Stimulated activated effector memory CD8-positive, alpha-beta T cell treated with anti-CD3 and anti-CD28 coated beads, Interleukin-12 subunit alpha, Interleukin-12 subunit beta, amount 100 ng/mL, for 72 hours (primary cell): ENCODE data around the gene FARS2.

Source experiments
- ATAC-seq: fragments of 150-1000 bp; cut with Tn5 transposase; 2 replicates; pipeline ENCODE4 v1.10.0; 2021
- DNase-seq, 2 donors: peaks; one replicate each; pipeline ENCODE4 v3.0.0; 2021 to 2022; ENCODE audit warnings: low spot score in 2 of 2
- H3K27ac Mint-ChIP-seq: one replicate; pipeline ENCODE4 v1.8.0; 2022; ENCODE audit warnings: mild to moderate bottlenecking, mixed read lengths
- H3K36me3 Mint-ChIP-seq: one replicate; pipeline ENCODE4 v1.8.0; 2022; ENCODE audit warnings: mild to moderate bottlenecking, mixed read lengths
- H3K4me1 Mint-ChIP-seq: one replicate; pipeline ENCODE4 v1.8.0; 2022; ENCODE audit warnings: mixed read lengths
- H3K4me3 Mint-ChIP-seq: one replicate; pipeline ENCODE4 v1.8.0; 2022; ENCODE audit warnings: mild to moderate bottlenecking, mixed read lengths
- H3K9me3 Mint-ChIP-seq: one replicate; pipeline ENCODE4 v1.8.0; 2022; ENCODE audit warnings: mixed read lengths

Gene FARS2

GRCh38 chr6:5626727-5627426 lies 365.6 kb downstream of the FARS2 start:
- DNase-seq (no peak), ATAC-seq (peak; percentile 95)
- Mint-ChIP-seq H3K27ac (no peak overlapping the region), H3K36me3 (no peaks in the 10 kb centered on the region), H3K4me1 (peaks cover 38% of the 10 kb centered on the region), H3K9me3 (no peaks in the 10 kb centered on the region), H3K4me3 (peak overlapping the region; percentile 27)

GRCh38 chr6:5630636-5631035 lies 369.3 kb downstream of the FARS2 start:
- no peak overlapping the region for H3K4me3 Mint-ChIP-seq
- peaks cover 41% of the 10 kb centered on the region for H3K4me1 Mint-ChIP-seq
- DNase-seq (no peak), ATAC-seq (no peak)
- H3K9me3 Mint-ChIP-seq = no peaks in the 10 kb centered on the region
- H3K36me3 Mint-ChIP-seq = no peaks in the 10 kb centered on the region
- H3K27ac Mint-ChIP-seq = no peak overlapping the region

GRCh38 chr6:5632348-5632935 lies 371.1 kb downstream of the FARS2 start:
- DNase-seq = no peak
- Mint-ChIP-seq H3K4me1 (peaks cover 24% of the 10 kb centered on the region), H3K4me3 (no peak overlapping the region), H3K27ac (no peak overlapping the region), H3K36me3 (no peaks in the 10 kb centered on the region), H3K9me3 (no peaks in the 10 kb centered on the region)
- no peak for ATAC-seq

GRCh38 chr6:5634525-5634924 lies 373.2 kb downstream of the FARS2 start:
- Mint-ChIP-seq H3K4me1 (peaks cover 11% of the 10 kb centered on the region), H3K27ac (no peak overlapping the region), H3K9me3 (no peaks in the 10 kb centered on the region), H3K36me3 (no peaks in the 10 kb centered on the region), H3K4me3 (no peak overlapping the region)
- no peak for ATAC-seq
- DNase-seq = no peak

- no peak for DNase-seq
- no peak for ATAC-seq
Measured at GRCh38 chr6:5636210-5637030, 375.1 kb downstream of the FARS2 start.

GRCh38 chr6:5637714-5638113 lies 376.4 kb downstream of the FARS2 start:
- no peak for DNase-seq
- Mint-ChIP-seq H3K27ac (no peak overlapping the region), H3K4me1 (peaks cover 4% of the 10 kb centered on the region), H3K9me3 (peaks cover 5% of the 10 kb centered on the region), H3K4me3 (no peak overlapping the region), H3K36me3 (no peaks in the 10 kb centered on the region)
- no peak for ATAC-seq

More at GRCh38 chr6:5636210-5637030, 375.1 kb downstream of the FARS2 start:
- Mint-ChIP-seq H3K4me1 (peaks cover 9% of the 10 kb centered on the region), H3K9me3 (peaks cover 5% of the 10 kb centered on the region), H3K27ac (no peak overlapping the region), H3K4me3 (no peak overlapping the region), H3K36me3 (no peaks in the 10 kb centered on the region)

GRCh38 chr6:5638666-5639065 lies 377.4 kb downstream of the FARS2 start:
- ATAC-seq = no peak
- H3K36me3 Mint-ChIP-seq = no peaks in the 10 kb centered on the region
- H3K4me3 Mint-ChIP-seq = no peak overlapping the region
- no peak for DNase-seq
- H3K27ac Mint-ChIP-seq = no peak overlapping the region
- peaks cover 5% of the 10 kb centered on the region for H3K9me3 Mint-ChIP-seq
- H3K4me1 Mint-ChIP-seq = no peaks in the 10 kb centered on the region

GRCh38 chr6:5639193-5639592 lies 377.9 kb downstream of the FARS2 start:
- DNase-seq (no peak), ATAC-seq (no peak)
- peaks cover 5% of the 10 kb centered on the region for H3K9me3 Mint-ChIP-seq
- H3K4me3 Mint-ChIP-seq = no peak overlapping the region
- no peaks in the 10 kb centered on the region for H3K4me1 Mint-ChIP-seq
- H3K27ac Mint-ChIP-seq = no peak overlapping the region
- H3K36me3 Mint-ChIP-seq = no peaks in the 10 kb centered on the region

GRCh38 chr6:5640614-5641013 lies 379.3 kb downstream of the FARS2 start:
- DNase-seq = no peak

GRCh38 chr6:5644523-5645185 lies 383.3 kb downstream of the FARS2 start:
- Mint-ChIP-seq H3K36me3 (no peaks in the 10 kb centered on the region), H3K4me1 (no peaks in the 10 kb centered on the region), H3K9me3 (peaks cover 5% of the 10 kb centered on the region), H3K4me3 (no peak overlapping the region), H3K27ac (no peak overlapping the region)
- no peak for ATAC-seq
- DNase-seq = no peak

More at GRCh38 chr6:5640614-5641013, 379.3 kb downstream of the FARS2 start:
- Mint-ChIP-seq H3K9me3 (peaks cover 5% of the 10 kb centered on the region), H3K4me3 (no peak overlapping the region), H3K36me3 (no peaks in the 10 kb centered on the region), H3K4me1 (no peaks in the 10 kb centered on the region), H3K27ac (no peak overlapping the region)
- ATAC-seq = no peak

- peaks cover 3% of the 10 kb centered on the region for H3K9me3 Mint-ChIP-seq
- ATAC-seq (no peak), DNase-seq (no peak)
- no peaks in the 10 kb centered on the region for H3K36me3 Mint-ChIP-seq
- H3K4me3 Mint-ChIP-seq = no peak overlapping the region
- no peak overlapping the region for H3K27ac Mint-ChIP-seq
- H3K4me1 Mint-ChIP-seq = no peaks in the 10 kb centered on the region
Measured at GRCh38 chr6:5645328-5646290, 384.3 kb downstream of the FARS2 start.

- no peaks in the 10 kb centered on the region for H3K4me1 Mint-ChIP-seq
- no peaks in the 10 kb centered on the region for H3K9me3 Mint-ChIP-seq
- no peaks in the 10 kb centered on the region for H3K36me3 Mint-ChIP-seq
- no peak for ATAC-seq
- DNase-seq = no peak
- no peak overlapping the region for H3K4me3 Mint-ChIP-seq
- no peak overlapping the region for H3K27ac Mint-ChIP-seq
Measured at GRCh38 chr6:5652406-5653137, 391.3 kb downstream of the FARS2 start.

GRCh38 chr6:5653801-5654200 lies 392.5 kb downstream of the FARS2 start:
- no peak overlapping the region for H3K4me3 Mint-ChIP-seq
- no peaks in the 10 kb centered on the region for H3K4me1 Mint-ChIP-seq
- no peak for ATAC-seq
- no peaks in the 10 kb centered on the region for H3K36me3 Mint-ChIP-seq
- no peak for DNase-seq
- no peaks in the 10 kb centered on the region for H3K9me3 Mint-ChIP-seq
- no peak overlapping the region for H3K27ac Mint-ChIP-seq

GRCh38 chr6:5656226-5656625 lies 394.9 kb downstream of the FARS2 start:
- H3K9me3 Mint-ChIP-seq = no peaks in the 10 kb centered on the region
- no peak overlapping the region for H3K4me3 Mint-ChIP-seq
- peaks cover 9% of the 10 kb centered on the region for H3K4me1 Mint-ChIP-seq
- DNase-seq = no peak
- no peak overlapping the region for H3K27ac Mint-ChIP-seq
- H3K36me3 Mint-ChIP-seq = no peaks in the 10 kb centered on the region
- ATAC-seq = no peak
